Vagina (tissue), 2 donors: ENCODE measurements around the gene VSTM1.

Source experiments
- CTCF ChIP-seq, 3 experiments: fragments of 450-650 bp in 2 of 3; fragments of 200-600 bp in 1 of 3; sonication (generic) in 1 of 3; IDR thresholded peaks; one replicate each; pipeline ENCODE4 v1.5.1; 2017 to 2019; ENCODE audit warnings: antibody characterized with exemption in 3 of 3, mild to moderate bottlenecking in 2 of 3, moderate library complexity in 2 of 3
- POLR2A ChIP-seq, 2 donors: fragments of 450-650 bp; IDR thresholded peaks; one replicate each; pipeline ENCODE4 v1.6.1; 2017; ENCODE audit warnings: antibody characterized with exemption in 2 of 2, mild to moderate bottlenecking in 2 of 2, moderate library complexity in 2 of 2
- POLR2AphosphoS5 ChIP-seq, 2 donors: sonication (generic); formaldehyde crosslinking; IDR thresholded peaks; one replicate each; pipeline ENCODE4 v1.9.0; 2017; ENCODE audit warnings: antibody characterized with exemption in 2 of 2, mild to moderate bottlenecking in 2 of 2, low read depth in 1 of 2; ENCODE audit not compliant: insufficient read depth in 1 of 2

- TF ChIP-seq CTCF (IDR thresholded peaks at IDR 0.05) (no peak), POLR2A (IDR thresholded peaks at IDR 0.05) (no peak), POLR2AphosphoS5 (IDR thresholded peaks at IDR 0.05; ENCODE audit: insufficient read depth in 1 of 2, low read depth in 1 of 2) (no peak)
Observed at GRCh38 chr19:54077334-54077733, 13.6 kb upstream of the VSTM1 start.
